Measurements from ENCODE around the gene MOV10L1. TPM values are rescaled to one million over a fixed set of nuclear protein-coding genes. Genes with fewer than 3 reads are reported as not detected.

Gene MOV10L1
- total and polyA plus RNA-seq, 2 experiments from 2014 or later, result 0.73 to 1.8 TPM

DNA sequence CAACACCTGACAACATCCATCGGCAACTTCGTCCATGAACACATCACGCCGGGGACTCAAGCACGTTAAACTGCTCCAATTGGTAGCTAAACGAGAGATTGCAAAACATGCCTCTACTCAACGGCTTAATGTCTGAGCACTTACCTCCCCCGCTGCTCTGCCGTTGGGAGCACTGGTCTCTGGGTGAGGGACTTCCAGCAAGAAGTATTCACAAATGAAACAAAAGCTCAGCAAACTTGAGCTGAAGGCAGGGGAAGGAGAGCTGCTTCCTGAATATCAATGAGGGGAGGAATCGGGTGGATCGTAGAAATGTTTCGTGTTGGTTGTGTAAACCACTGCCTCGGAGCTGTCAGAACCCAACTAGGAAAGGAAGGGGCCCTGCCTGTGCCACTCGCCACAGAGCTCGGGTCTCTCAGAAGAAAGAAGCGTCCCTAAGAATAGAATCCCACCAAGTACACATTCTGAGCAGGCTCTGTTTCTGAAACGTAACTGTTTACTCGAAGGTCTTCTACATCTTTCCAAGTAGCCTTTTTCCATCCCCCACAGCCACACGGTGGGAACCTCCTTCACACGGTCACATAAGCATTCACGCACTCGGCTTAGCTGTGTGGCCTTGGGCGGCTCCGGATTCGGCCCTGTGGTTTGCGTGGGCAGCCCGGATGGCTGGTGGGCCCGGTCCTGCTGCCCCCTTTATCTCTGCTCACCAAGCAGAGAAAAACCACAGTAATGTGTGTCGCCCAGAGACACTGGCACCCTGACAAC, 4.4 kb upstream of the MOV10L1 start, which contains the start of gene MLC1:
TSS of gene MLC1 (minus strand) at position 216 of the 762 bp plus-strand sequence. CDS start 524 bp downstream, outside the sequence.
- peaks cover 6% of the 10 kb centered on the region; the same call in 1 of the 3 replicates for H3K9me3 Mint-ChIP-seq
- H3K4me1 ChIP-seq (ENCODE audit: insufficient read depth), result no peaks in the 10 kb centered on the region; the same call in 1 of the 2 replicates
- peaks cover 19% of the 10 kb centered on the region for H3K27me3 Mint-ChIP-seq (ENCODE audit: insufficient read depth, low read depth, poor library complexity)
- H2AFZ ChIP-seq, result peak within 1 kb of the TSS; percentile 88
- peak; percentile 18; the same call in 2 of the 3 replicates for ATAC-seq
- 0 out of 2 replicates have a peak within 1 kb of the TSS, but pooled peaks have one; percentile 34 for H3K4me2 ChIP-seq
- H4K20me1 ChIP-seq (replicated peaks; ENCODE audit: insufficient read depth), result no peaks in the 10 kb centered on the region
- peaks cover 5% of the 10 kb centered on the region; the same call in 1 of the 2 replicates for H3F3A ChIP-seq (replicated peaks; ENCODE audit: low read depth)
- H3K36me3 Mint-ChIP-seq (ENCODE audit: low read depth), result peaks cover 5% of the 10 kb centered on the region; the same call in 1 of the 3 replicates
- H3K4me3 ChIP-seq, result no peak within 1 kb of the TSS
- H3K79me2 ChIP-seq (replicated peaks; ENCODE audit: insufficient read depth), result no peaks in the 10 kb centered on the region
- DNase-seq (ENCODE audit: low spot score), result no peak
- peaks cover 10% of the 10 kb centered on the region for H3K4me1 Mint-ChIP-seq
- no peak within 1 kb of the TSS for H3K27ac Mint-ChIP-seq
- no peaks in the 10 kb centered on the region for H3K36me3 ChIP-seq (ENCODE audit: insufficient read depth)
- H3K4me3 Mint-ChIP-seq, result peak within 1 kb of the TSS; percentile 29; the same call in 2 of the 3 replicates
- H3K27ac ChIP-seq (ENCODE audit: low read depth), result no peak within 1 kb of the TSS
- H3K27me3 ChIP-seq (ENCODE audit: insufficient read depth), result peaks cover 11% of the 10 kb centered on the region
- TF ChIP-seq, protein P1, sequence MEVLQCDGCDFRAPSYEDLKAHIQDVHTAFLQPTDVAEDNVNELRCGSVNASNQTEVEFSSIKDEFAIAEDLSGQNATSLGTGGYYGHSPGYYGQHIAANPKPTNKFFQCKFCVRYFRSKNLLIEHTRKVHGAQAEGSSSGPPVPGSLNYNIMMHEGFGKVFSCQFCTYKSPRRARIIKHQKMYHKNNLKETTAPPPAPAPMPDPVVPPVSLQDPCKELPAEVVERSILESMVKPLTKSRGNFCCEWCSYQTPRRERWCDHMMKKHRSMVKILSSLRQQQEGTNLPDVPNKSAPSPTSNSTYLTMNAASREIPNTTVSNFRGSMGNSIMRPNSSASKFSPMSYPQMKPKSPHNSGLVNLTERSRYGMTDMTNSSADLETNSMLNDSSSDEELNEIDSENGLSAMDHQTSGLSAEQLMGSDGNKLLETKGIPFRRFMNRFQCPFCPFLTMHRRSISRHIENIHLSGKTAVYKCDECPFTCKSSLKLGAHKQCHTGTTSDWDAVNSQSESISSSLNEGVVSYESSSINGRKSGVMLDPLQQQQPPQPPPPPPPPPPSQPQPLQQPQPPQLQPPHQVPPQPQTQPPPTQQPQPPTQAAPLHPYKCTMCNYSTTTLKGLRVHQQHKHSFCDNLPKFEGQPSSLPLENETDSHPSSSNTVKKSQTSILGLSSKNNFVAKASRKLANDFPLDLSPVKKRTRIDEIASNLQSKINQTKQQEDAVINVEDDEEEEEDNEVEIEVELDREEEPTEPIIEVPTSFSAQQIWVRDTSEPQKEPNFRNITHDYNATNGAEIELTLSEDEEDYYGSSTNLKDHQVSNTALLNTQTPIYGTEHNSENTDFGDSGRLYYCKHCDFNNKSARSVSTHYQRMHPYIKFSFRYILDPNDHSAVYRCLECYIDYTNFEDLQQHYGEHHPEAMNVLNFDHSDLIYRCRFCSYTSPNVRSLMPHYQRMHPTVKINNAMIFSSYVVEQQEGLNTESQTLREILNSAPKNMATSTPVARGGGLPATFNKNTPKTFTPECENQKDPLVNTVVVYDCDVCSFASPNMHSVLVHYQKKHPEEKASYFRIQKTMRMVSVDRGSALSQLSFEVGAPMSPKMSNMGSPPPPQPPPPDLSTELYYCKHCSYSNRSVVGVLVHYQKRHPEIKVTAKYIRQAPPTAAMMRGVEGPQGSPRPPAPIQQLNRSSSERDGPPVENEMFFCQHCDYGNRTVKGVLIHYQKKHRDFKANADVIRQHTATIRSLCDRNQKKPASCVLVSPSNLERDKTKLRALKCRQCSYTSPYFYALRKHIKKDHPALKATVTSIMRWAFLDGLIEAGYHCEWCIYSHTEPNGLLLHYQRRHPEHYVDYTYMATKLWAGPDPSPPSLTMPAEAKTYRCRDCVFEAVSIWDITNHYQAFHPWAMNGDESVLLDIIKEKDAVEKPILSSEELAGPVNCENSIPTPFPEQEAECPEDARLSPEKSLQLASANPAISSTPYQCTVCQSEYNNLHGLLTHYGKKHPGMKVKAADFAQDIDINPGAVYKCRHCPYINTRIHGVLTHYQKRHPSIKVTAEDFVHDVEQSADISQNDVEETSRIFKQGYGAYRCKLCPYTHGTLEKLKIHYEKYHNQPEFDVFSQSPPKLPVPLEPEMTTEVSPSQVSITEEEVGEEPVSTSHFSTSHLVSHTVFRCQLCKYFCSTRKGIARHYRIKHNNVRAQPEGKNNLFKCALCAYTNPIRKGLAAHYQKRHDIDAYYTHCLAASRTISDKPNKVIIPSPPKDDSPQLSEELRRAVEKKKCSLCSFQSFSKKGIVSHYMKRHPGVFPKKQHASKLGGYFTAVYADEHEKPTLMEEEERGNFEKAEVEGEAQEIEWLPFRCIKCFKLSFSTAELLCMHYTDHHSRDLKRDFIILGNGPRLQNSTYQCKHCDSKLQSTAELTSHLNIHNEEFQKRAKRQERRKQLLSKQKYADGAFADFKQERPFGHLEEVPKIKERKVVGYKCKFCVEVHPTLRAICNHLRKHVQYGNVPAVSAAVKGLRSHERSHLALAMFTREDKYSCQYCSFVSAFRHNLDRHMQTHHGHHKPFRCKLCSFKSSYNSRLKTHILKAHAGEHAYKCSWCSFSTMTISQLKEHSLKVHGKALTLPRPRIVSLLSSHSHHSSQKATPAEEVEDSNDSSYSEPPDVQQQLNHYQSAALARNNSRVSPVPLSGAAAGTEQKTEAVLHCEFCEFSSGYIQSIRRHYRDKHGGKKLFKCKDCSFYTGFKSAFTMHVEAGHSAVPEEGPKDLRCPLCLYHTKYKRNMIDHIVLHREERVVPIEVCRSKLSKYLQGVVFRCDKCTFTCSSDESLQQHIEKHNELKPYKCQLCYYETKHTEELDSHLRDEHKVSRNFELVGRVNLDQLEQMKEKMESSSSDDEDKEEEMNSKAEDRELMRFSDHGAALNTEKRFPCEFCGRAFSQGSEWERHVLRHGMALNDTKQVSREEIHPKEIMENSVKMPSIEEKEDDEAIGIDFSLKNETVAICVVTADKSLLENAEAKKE (CRISPR knock-in tag; IDR thresholded peaks at IDR 0.05), result no peak
- H3K9me2 ChIP-seq (ENCODE audit: insufficient read depth), result no peaks in the 10 kb centered on the region

DNA sequence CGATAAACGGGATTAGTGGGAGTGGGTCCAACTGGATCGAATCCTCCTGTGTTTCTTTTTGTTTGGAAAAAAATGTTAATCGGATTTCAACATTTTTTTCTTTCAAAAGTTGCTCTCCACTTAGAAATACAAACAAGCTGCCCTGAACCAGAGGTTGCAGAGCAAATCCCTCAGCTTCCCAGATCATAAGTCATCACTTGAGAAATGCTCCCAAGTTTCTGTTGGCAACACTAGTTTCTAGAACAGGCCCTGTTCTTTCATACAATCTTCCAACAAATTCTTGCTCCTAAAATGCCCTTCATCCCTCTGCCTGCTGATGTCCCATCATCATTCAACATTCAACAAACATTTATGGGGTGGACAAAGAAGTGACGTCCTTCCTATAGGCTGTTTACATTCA, 3.3 kb upstream of the MOV10L1 start:
- Mint-ChIP-seq H3K9me3 (peaks cover 8% of the 10 kb centered on the region; the same call in 2 of the 3 replicates), H3K4me3 (no peak overlapping the region), H3K27ac (no peak overlapping the region), H3K27me3 (ENCODE audit: insufficient read depth, low read depth, poor library complexity) (peaks cover 15% of the 10 kb centered on the region), H3K4me1 (peaks cover 10% of the 10 kb centered on the region), H3K36me3 (ENCODE audit: low read depth) (peaks cover 7% of the 10 kb centered on the region; the same call in 1 of the 3 replicates)
- Histone ChIP-seq H3K27ac (ENCODE audit: low read depth) (no peak overlapping the region), H3K4me1 (ENCODE audit: insufficient read depth) (no peaks in the 10 kb centered on the region; the same call in 1 of the 2 replicates), H3K27me3 (ENCODE audit: insufficient read depth) (peaks cover 23% of the 10 kb centered on the region), H3F3A (replicated peaks; ENCODE audit: low read depth) (peaks cover 5% of the 10 kb centered on the region; the same call in 1 of the 2 replicates), H3K79me2 (replicated peaks; ENCODE audit: insufficient read depth) (no peaks in the 10 kb centered on the region), H3K36me3 (ENCODE audit: insufficient read depth) (no peaks in the 10 kb centered on the region), H2AFZ (no peak overlapping the region), H3K9me2 (ENCODE audit: insufficient read depth) (no peaks in the 10 kb centered on the region), H4K20me1 (replicated peaks; ENCODE audit: insufficient read depth) (no peaks in the 10 kb centered on the region), H3K4me3 (no peak overlapping the region), H3K4me2 (no peak overlapping the region)
- DNase-seq (ENCODE audit: low spot score), result no peak
- no peak for ATAC-seq
- no peak for TF ChIP-seq EZH2phosphoT487 (IDR thresholded peaks at IDR 0.05; ENCODE audit: unreplicated experiment)
- no peak for TF ChIP-seq STAT1 (IDR thresholded peaks at IDR 0.05; ENCODE audit: unreplicated experiment)
- TF ChIP-seq NANOG (IDR thresholded peaks at IDR 0.05; ENCODE audit: borderline replicate concordance), result no peak
- TF ChIP-seq ZNF114 (CRISPR knock-in tag; IDR thresholded peaks at IDR 0.05), result no peak
- TF ChIP-seq, protein P2, sequence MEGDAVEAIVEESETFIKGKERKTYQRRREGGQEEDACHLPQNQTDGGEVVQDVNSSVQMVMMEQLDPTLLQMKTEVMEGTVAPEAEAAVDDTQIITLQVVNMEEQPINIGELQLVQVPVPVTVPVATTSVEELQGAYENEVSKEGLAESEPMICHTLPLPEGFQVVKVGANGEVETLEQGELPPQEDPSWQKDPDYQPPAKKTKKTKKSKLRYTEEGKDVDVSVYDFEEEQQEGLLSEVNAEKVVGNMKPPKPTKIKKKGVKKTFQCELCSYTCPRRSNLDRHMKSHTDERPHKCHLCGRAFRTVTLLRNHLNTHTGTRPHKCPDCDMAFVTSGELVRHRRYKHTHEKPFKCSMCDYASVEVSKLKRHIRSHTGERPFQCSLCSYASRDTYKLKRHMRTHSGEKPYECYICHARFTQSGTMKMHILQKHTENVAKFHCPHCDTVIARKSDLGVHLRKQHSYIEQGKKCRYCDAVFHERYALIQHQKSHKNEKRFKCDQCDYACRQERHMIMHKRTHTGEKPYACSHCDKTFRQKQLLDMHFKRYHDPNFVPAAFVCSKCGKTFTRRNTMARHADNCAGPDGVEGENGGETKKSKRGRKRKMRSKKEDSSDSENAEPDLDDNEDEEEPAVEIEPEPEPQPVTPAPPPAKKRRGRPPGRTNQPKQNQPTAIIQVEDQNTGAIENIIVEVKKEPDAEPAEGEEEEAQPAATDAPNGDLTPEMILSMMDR (conservative IDR thresholded peaks at IDR 0.05; ENCODE audit: low read depth in 2 of 2), result no peak
- no peak for TF ChIP-seq ZNF331 (CRISPR knock-in tag; IDR thresholded peaks at IDR 0.05; ENCODE audit: low read depth)
- no peak for TF ChIP-seq POLR2AphosphoS5 (IDR thresholded peaks at IDR 0.05; ENCODE audit: low read depth)

All from GM23338 (cell line).